Hair follicular keratinocyte (primary cell): ENCODE results near the gene UBE2G2. TPM values are rescaled to one million over a fixed set of nuclear protein-coding genes. Genes with fewer than 3 reads are reported as not detected.

Source experiments
- total RNA-seq: library from RNA; depleted of rRNA; stranded (reverse); fragments of >200 nt; gene quantifications from 2 replicates; pipeline ENCODE4 v1.2.3, GENCODE V29; 2015

UBE2G2 gene
- total RNA-seq = 41.7 and 46.1 TPM in 2 replicates

GRCh38 chr21:44801468-44802395 is at the start of gene UBE2G2:
Gene UBE2G2, minus strand, starts transcription at chr21:44801820. Its CDS starts 72 bp downstream, at chr21:44801748.

GRCh38 chr21:44817914-44818639 is 16.5 kb upstream of the UBE2G2 start, which contains the start of gene SUMO3:
Gene SUMO3, minus strand, starts transcription at chr21:44818062. Its CDS starts 94 bp downstream, at chr21:44817968.

Other genes starting within 250 kb of the UBE2G2 start
- gene KRTAP10-3, start 243.0 kb downstream of the UBE2G2 start, total RNA-seq = not detected in 2 replicates
- gene KRTAP10-4, start 228.1 kb downstream of the UBE2G2 start, total RNA-seq = not detected in 2 replicates
- gene KRTAP10-5, start 221.2 kb downstream of the UBE2G2 start, total RNA-seq = not detected in 2 replicates
- not detected in 2 replicates for gene KRTAP10-6, start 209.3 kb downstream of the UBE2G2 start, total RNA-seq
- not detected in 2 replicates for gene KRTAP10-7, start 201.2 kb downstream of the UBE2G2 start, total RNA-seq
- not detected in 2 replicates for gene KRTAP10-8, start 189.7 kb downstream of the UBE2G2 start, total RNA-seq
- gene KRTAP10-9, start 174.7 kb downstream of the UBE2G2 start, total RNA-seq = not detected in 2 replicates
- gene KRTAP10-10, start 164.5 kb downstream of the UBE2G2 start, total RNA-seq = not detected in 2 replicates
- gene KRTAP10-11, start 155.4 kb downstream of the UBE2G2 start, total RNA-seq = not detected in 2 replicates
- gene KRTAP12-4, start 147.2 kb downstream of the UBE2G2 start, total RNA-seq = not detected in 2 replicates
- gene KRTAP12-3, start 143.9 kb downstream of the UBE2G2 start, total RNA-seq = not detected in 2 replicates
- not detected in 2 replicates for gene KRTAP12-2, start 134.9 kb downstream of the UBE2G2 start, total RNA-seq
- gene KRTAP12-1, start 119.7 kb downstream of the UBE2G2 start, total RNA-seq = not detected in 2 replicates
- not detected in 2 replicates for gene KRTAP10-12, start 104.6 kb downstream of the UBE2G2 start, total RNA-seq
- not detected in 2 replicates for gene TSPEAR, start 90.2 kb downstream of the UBE2G2 start, total RNA-seq
- gene SUMO3, start 16.2 kb upstream of the UBE2G2 start, total RNA-seq = 82.6 and 98.3 TPM in 2 replicates
- 99.3 and 152 TPM in 2 replicates for gene PTTG1IP, start 71.9 kb upstream of the UBE2G2 start, total RNA-seq
- 1.6 and 3.5 TPM in 2 replicates for gene ITGB2, start 119.1 kb upstream of the UBE2G2 start, total RNA-seq
- 29.9 and 39.7 TPM in 2 replicates for gene SLX9, start 138.2 kb upstream of the UBE2G2 start, total RNA-seq